GM19099 (cell line): Measurements from ENCODE around the gene SLC1A4.

ENCODE experiments used
- POLR2A ChIP-seq: IDR thresholded peaks from 3 replicates; pipeline ENCODE4 v1.6.1; 2011; ENCODE audit warnings: low read depth; ENCODE audit not compliant: insufficient read length; ENCODE audit errors: extremely low read depth

SLC1A4 gene

GRCh38 chr2:64952511-64953482 is 36.4 kb upstream of the SLC1A4 start:
- TF ChIP-seq POLR2A: no peak

GRCh38 chr2:64955467-64955866 is 33.7 kb upstream of the SLC1A4 start:
- TF ChIP-seq POLR2A: no peak

- TF ChIP-seq POLR2A: no peak
Measured at GRCh38 chr2:64957109-64957903, 31.9 kb upstream of the SLC1A4 start.

- TF ChIP-seq POLR2A: no peak
Measured at GRCh38 chr2:64958556-64958955, 30.6 kb upstream of the SLC1A4 start.

GRCh38 chr2:64960819-64961218 is 28.4 kb upstream of the SLC1A4 start:
- no peak for TF ChIP-seq POLR2A

- no peak for TF ChIP-seq POLR2A
Measured at GRCh38 chr2:64963719-64964118, 25.5 kb upstream of the SLC1A4 start.

- TF ChIP-seq POLR2A: no peak
Measured at GRCh38 chr2:64966017-64966416, 23.2 kb upstream of the SLC1A4 start.

- no peak for TF ChIP-seq POLR2A
Measured at GRCh38 chr2:64966839-64967238, 22.4 kb upstream of the SLC1A4 start.

GRCh38 chr2:64967601-64968000 is 21.6 kb upstream of the SLC1A4 start:
- no peak for TF ChIP-seq POLR2A

- no peak for TF ChIP-seq POLR2A
Measured at GRCh38 chr2:64970495-64970894, 18.7 kb upstream of the SLC1A4 start.

GRCh38 chr2:64972426-64972825 is 16.8 kb upstream of the SLC1A4 start:
- TF ChIP-seq POLR2A: no peak

- no peak for TF ChIP-seq POLR2A
Measured at GRCh38 chr2:64972876-64973275, 16.3 kb upstream of the SLC1A4 start.

- no peak for TF ChIP-seq POLR2A
Measured at GRCh38 chr2:64975232-64975821, 13.9 kb upstream of the SLC1A4 start.

- TF ChIP-seq POLR2A: no peak
Measured at GRCh38 chr2:64976276-64976675, 12.9 kb upstream of the SLC1A4 start.

GRCh38 chr2:64978514-64979268 is 10.5 kb upstream of the SLC1A4 start:
- TF ChIP-seq POLR2A: no peak
